HCT116 (cell line): ENCODE measurements around the gene OMP. TPM values are rescaled to one million over a fixed set of nuclear protein-coding genes. Genes with fewer than 3 reads are reported as not detected.

ENCODE experiments used
- ATAC-seq: fragments of 200-7000 bp; cut with Tn5 transposase; 2 replicates; pipeline ENCODE4 v1.9.1; 2020; ENCODE audit warnings: mild to moderate bottlenecking, moderate library complexity
- BruUV-seq: library from RNA; stranded (reverse); fragments of 400-500 nt; replicated peaks from 2 replicates; lab custom pipeline; 2021; lab: Mats Ljungman, UMichigan
- CTCF ChIA-PET: fragments of 300-600 bp; sonication (Branson Sonifier 250); formaldehyde crosslinking; loops from one replicate; lab custom pipeline; 2021; ENCODE audit warnings: antibody characterized with exemption; lab: Charles Lee
- POLR2A ChIA-PET: fragments of 300-600, 350-600 bp; sonication (Branson Sonifier 250); formaldehyde crosslinking; loops from one replicate; lab custom pipeline; 2021; ENCODE audit warnings: antibody characterized with exemption; lab: Charles Lee
- RAD21 ChIA-PET, 2 experiments: fragments of 300-600 bp; sonication (Branson Sonifier 250); formaldehyde crosslinking; loops; one replicate each; lab custom pipeline; 2023; ENCODE audit warnings: low total read pairs in 2 of 2; ENCODE audit not compliant: uncharacterized antibody in 2 of 2, unreplicated experiment in 2 of 2, low non-redundant PET in 1 of 2; lab: Charles Lee
- DNase-seq: peaks from one replicate; pipeline ENCODE4 v3.0.0-alpha.2; 2010; ENCODE audit warnings: low read depth, low spot score
- H2AFZ ChIP-seq: fragments of 200-600 bp; shearing (Covaris generic), sonication (generic); 2 replicates; pipeline ENCODE4 v1.6.1; 2017; ENCODE audit warnings: low read depth, mixed run types, mixed read lengths, antibody characterized with exemption, low read length; ENCODE audit not compliant: poor library complexity, severe bottlenecking
- H3K27ac ChIP-seq: 2 replicates; pipeline ENCODE4 v1.5.1; 2012; ENCODE audit warnings: low read depth, low read length
- H3K27me3 ChIP-seq: fragments of 200-600 bp; sonication (generic); 2 replicates; pipeline ENCODE4 v1.6.1; 2016; ENCODE audit warnings: mixed run types, low read length, mixed read lengths; ENCODE audit not compliant: insufficient read depth
- H3K36me3 ChIP-seq, 2 experiments: fragments of 200-500 bp in 1 of 2; fragments of 200-600 bp in 1 of 2; sonication (Bioruptor generic) in 1 of 2; sonication (generic) in 1 of 2; 2 replicates each; pipeline versions ENCODE4 v1.5.1 to v1.6.1; 2014 to 2016; ENCODE audit warnings: low read length in 2 of 2, inconsistent platforms in 1 of 2, mixed read lengths in 1 of 2, mixed run types in 1 of 2; ENCODE audit not compliant: insufficient read depth in 2 of 2, control insufficient read depth in 1 of 2
- H3K4me1 ChIP-seq, 2 experiments: fragments of 200-600 bp in 1 of 2; sonication (generic) in 1 of 2; 2 replicates each; pipeline versions ENCODE4 v1.5.1 to v1.6.1; 2012 to 2017; ENCODE audit warnings: low read length in 2 of 2, inconsistent platforms in 1 of 2, mild to moderate bottlenecking in 1 of 2, mixed read lengths in 1 of 2, mixed run types in 1 of 2, moderate library complexity in 1 of 2; ENCODE audit not compliant: insufficient read depth in 2 of 2, control insufficient read depth in 1 of 2
- H3K4me2 ChIP-seq: fragments of 200-600 bp; sonication (generic); 2 replicates; pipeline ENCODE4 v1.6.1; 2017; ENCODE audit warnings: mixed run types, low read length, mixed read lengths
- H3K4me3 ChIP-seq, 2 experiments: fragments of 200-600 bp in 1 of 2; sonication (generic) in 1 of 2; replicated peaks in 1 of 2; 2 replicates each; pipeline ENCODE4 v1.5.1; 2011 to 2016; ENCODE audit warnings: low read length in 2 of 2, control low read depth in 1 of 2, low read depth in 1 of 2, mild to moderate bottlenecking in 1 of 2, mixed read lengths in 1 of 2, mixed run types in 1 of 2
- H3K79me2 ChIP-seq: fragments of 200-600 bp; sonication (generic); 2 replicates; pipeline ENCODE4 v1.6.1; 2017; ENCODE audit warnings: mild to moderate bottlenecking, mixed run types, low read length, moderate library complexity, mixed read lengths; ENCODE audit not compliant: insufficient read depth
- H3K9ac ChIP-seq: fragments of 200-600 bp; sonication (generic); 2 replicates; pipeline ENCODE4 v1.6.1; 2016; ENCODE audit warnings: low read length, mixed read lengths
- H3K9me2 ChIP-seq: fragments of 200-600 bp; sonication (generic), shearing (Covaris generic); 2 replicates; pipeline ENCODE4 v1.6.1; 2017; ENCODE audit warnings: mixed run types, mild to moderate bottlenecking, moderate library complexity; ENCODE audit not compliant: insufficient read depth
- H3K9me3 ChIP-seq, 2 experiments: fragments of 200-500 bp in 1 of 2; fragments of 200-600 bp in 1 of 2; sonication (Bioruptor generic) in 1 of 2; sonication (generic) in 1 of 2; 2 replicates each; pipeline ENCODE4 v1.6.1; 2014 to 2017; ENCODE audit warnings: low read length in 2 of 2, mixed read lengths in 2 of 2, inconsistent platforms in 1 of 2, low read depth in 1 of 2, mild to moderate bottlenecking in 1 of 2, mixed run types in 1 of 2, moderate library complexity in 1 of 2; ENCODE audit not compliant: control insufficient read depth in 1 of 2, insufficient read depth in 1 of 2
- H4K20me1 ChIP-seq: fragments of 200-600 bp; sonication (generic), shearing (Covaris generic); 2 replicates; pipeline ENCODE4 v1.6.1; 2017; ENCODE audit warnings: mixed run types, mild to moderate bottlenecking, moderate library complexity; ENCODE audit not compliant: insufficient read depth
- CBX3 ChIP-seq: IDR thresholded peaks from 2 replicates; pipeline ENCODE4 v1.6.1; 2012; ENCODE audit warnings: low read depth
- ELF1 ChIP-seq: IDR thresholded peaks from 2 replicates; pipeline ENCODE4 v1.6.1; 2012; ENCODE audit warnings: low read depth, borderline replicate concordance
- EZH2 ChIP-seq: fragments of 200-600 bp; sonication (generic); IDR thresholded peaks from 2 replicates; pipeline ENCODE4 v1.6.1; 2017; ENCODE audit warnings: antibody characterized with exemption, mixed run types
- FOSL1 ChIP-seq: IDR thresholded peaks from 2 replicates; pipeline ENCODE4 v1.6.1; 2012; ENCODE audit warnings: low read depth
- POLR2AphosphoS5 ChIP-seq: IDR thresholded peaks from 2 replicates; pipeline ENCODE4 v1.6.1; 2011; ENCODE audit warnings: mild to moderate bottlenecking, low read depth, low read length, moderate library complexity
- RAD21 ChIP-seq: IDR thresholded peaks from 2 replicates; pipeline ENCODE4 v1.6.1; 2012; ENCODE audit warnings: low read depth, mild to moderate bottlenecking
- SIN3A ChIP-seq: IDR thresholded peaks from 2 replicates; pipeline ENCODE4 v1.6.1; 2012; ENCODE audit warnings: low read depth
- SP1 ChIP-seq: IDR thresholded peaks from 2 replicates; pipeline ENCODE4 v1.6.1; 2012; ENCODE audit warnings: low read depth
- YY1 ChIP-seq: IDR thresholded peaks from 2 replicates; pipeline ENCODE4 v1.6.1; 2011; ENCODE audit warnings: low read length, low read depth, moderate library complexity, mild to moderate bottlenecking; ENCODE audit not compliant: insufficient replicate concordance; ENCODE audit errors: extremely low read depth
- intact Hi-C: fragments of 100-400 bp; cut with micrococcal nuclease; formaldehyde crosslinking; loops from 2 replicates; pipeline ENCODE4 v1.10.0; 2022
- total RNA-seq: library from RNA; stranded (reverse); gene quantifications from one replicate; pipeline ENCODE4 v1.2.1, GENCODE V29; 2021; ENCODE audit not compliant: unreplicated experiment
- TF ChIP-seq, protein P1 (sequence below), 3 experiments: fragments of 200-600 bp in 1 of 3; sonication (generic) in 1 of 3; IDR thresholded peaks in 2 of 3; conservative IDR thresholded peaks in 1 of 3; 2 replicates each; pipeline ENCODE4 v1.5.1; 2012 to 2017; ENCODE audit warnings: low read depth in 2 of 3, low read length in 2 of 3, antibody characterized with exemption in 1 of 3, borderline replicate concordance in 1 of 3, control low read depth in 1 of 3, mild to moderate bottlenecking in 1 of 3, mixed read lengths in 1 of 3, mixed run types in 1 of 3, moderate library complexity in 1 of 3; ENCODE audit not compliant: insufficient read depth in 1 of 3

The OMP gene
- total RNA-seq, 1 experiment from 2014 or later: not detected

DNA sequence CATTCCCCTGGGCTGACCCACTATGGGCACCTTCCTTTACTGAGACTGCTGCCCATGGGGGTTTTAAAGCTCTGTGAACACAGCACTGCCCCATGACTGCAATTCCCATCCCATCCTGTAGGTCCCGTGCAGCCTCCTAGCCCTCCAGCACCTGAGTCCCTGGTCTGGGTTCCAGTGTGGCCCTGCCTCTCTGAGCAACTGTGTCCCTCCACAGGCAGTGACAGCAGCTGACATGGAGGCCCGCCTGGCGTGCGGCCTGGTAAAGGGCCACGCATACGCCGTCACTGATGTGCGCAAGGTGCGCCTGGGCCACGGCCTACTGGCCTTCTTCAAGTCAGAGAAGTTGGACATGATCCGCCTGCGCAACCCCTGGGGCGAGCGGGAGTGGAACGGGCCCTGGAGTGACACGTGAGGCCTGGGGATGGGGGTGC, 12.6 kb downstream of the OMP start:
- Histone ChIP-seq H3K9ac (no peak overlapping the region), H3K4me2 (no peak overlapping the region), H4K20me1 (no peaks in the 10 kb centered on the region), H3K27ac (no peak overlapping the region), H3K4me3 (no peak overlapping the region), H3K9me3 (no peaks in the 10 kb centered on the region), H2AFZ (no peak overlapping the region), H3K4me1 (peaks cover 9 to 24% of the 10 kb centered on the region in 2 experiments), H3K36me3 (no peaks in the 10 kb centered on the region), H3K27me3 (no peaks in the 10 kb centered on the region), H3K79me2 (no peaks in the 10 kb centered on the region), H3K9me2 (no peaks in the 10 kb centered on the region)
- DNase-seq (no peak), ATAC-seq (peak; percentile 80)
- intact Hi-C loops: no loop called here
- no TSS peak for BruUV-seq
- ChIA-PET CTCF (interaction anchor here (1.2 to 1.7 kb wide), 4 partner anchors 12 to 72 kb away, joined by 4 to 8 read pairs (median 8); partner anchors contain the start of gene MYO7A), RAD21 (no interaction called here), POLR2A (interaction anchor here (0.9 kb wide), 1 partner anchor 12 kb away, joined by 3 read pairs; no protein-coding TSS in a partner anchor)
- TF ChIP-seq SP1 (no peak), YY1 (no peak), POLR2AphosphoS5 (no peak), SIN3A (no peak), CBX3 (no peak)
- TF ChIP-seq, protein P1, sequence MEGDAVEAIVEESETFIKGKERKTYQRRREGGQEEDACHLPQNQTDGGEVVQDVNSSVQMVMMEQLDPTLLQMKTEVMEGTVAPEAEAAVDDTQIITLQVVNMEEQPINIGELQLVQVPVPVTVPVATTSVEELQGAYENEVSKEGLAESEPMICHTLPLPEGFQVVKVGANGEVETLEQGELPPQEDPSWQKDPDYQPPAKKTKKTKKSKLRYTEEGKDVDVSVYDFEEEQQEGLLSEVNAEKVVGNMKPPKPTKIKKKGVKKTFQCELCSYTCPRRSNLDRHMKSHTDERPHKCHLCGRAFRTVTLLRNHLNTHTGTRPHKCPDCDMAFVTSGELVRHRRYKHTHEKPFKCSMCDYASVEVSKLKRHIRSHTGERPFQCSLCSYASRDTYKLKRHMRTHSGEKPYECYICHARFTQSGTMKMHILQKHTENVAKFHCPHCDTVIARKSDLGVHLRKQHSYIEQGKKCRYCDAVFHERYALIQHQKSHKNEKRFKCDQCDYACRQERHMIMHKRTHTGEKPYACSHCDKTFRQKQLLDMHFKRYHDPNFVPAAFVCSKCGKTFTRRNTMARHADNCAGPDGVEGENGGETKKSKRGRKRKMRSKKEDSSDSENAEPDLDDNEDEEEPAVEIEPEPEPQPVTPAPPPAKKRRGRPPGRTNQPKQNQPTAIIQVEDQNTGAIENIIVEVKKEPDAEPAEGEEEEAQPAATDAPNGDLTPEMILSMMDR (IDR thresholded peaks at IDR 0.05 in 2 of 3, conservative IDR thresholded peaks at IDR 0.05 in 1 of 3; ENCODE audit: borderline replicate concordance in 1 of 3, insufficient read depth in 1 of 3, low read depth in 2 of 3, low read length in 2 of 3): peak in 2 of 3 experiments; percentile 40 to 46; a peak in 4 of 6 replicates

DNA sequence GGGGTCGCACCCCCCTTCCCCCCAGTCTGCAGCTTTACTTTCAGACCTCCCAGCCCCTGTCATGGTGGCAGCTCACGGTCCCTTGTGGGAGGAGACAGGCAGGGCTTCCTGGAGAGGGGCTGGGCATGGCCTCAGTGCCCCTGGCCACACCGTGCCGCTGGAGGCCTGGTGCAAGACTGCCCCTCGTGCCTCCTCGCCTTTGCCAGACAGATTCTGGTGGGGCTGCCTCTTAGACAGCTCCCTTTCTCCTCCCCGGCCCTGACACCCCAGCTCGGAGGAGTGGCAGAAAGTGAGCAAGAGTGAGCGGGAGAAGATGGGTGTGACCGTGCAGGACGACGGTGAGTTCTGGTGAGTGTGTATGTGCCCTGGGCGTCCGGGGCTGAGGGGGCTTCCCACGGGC, 13.3 kb downstream of the OMP start:
- no peak for DNase-seq
- Histone ChIP-seq H3K9me2 (no peaks in the 10 kb centered on the region), H3K4me2 (no peak overlapping the region), H3K4me1 (peaks cover 5 to 17% of the 10 kb centered on the region in 2 experiments; a peak in 3 of 4 replicates), H3K9me3 (no peaks in the 10 kb centered on the region), H3K27me3 (no peaks in the 10 kb centered on the region), H4K20me1 (no peaks in the 10 kb centered on the region), H2AFZ (no peak overlapping the region), H3K9ac (no peak overlapping the region), H3K36me3 (no peaks in the 10 kb centered on the region), H3K4me3 (no peak overlapping the region), H3K27ac (no peak overlapping the region)
- POLR2A ChIA-PET: no interaction called here
- intact Hi-C loops: no loop called here
- no peak for ATAC-seq
- TF ChIP-seq RAD21 (no peak), EZH2 (no peak), FOSL1 (no peak), ELF1 (no peak), SP1 (no peak), POLR2AphosphoS5 (no peak)
- TF ChIP-seq, all 23 proteins: peak for 0
- RAD21 ChIA-PET: no interaction called here
- BruUV-seq: no TSS peak
- no peaks in the 10 kb centered on the region for H3K79me2 ChIP-seq
- CTCF ChIA-PET: interaction anchor here (1.2 to 1.7 kb wide), 3 partner anchors 11 to 72 kb away, joined by 4 to 8 read pairs (median 8); partner anchors contain the start of gene MYO7A
